HL-60 (cell line): ENCODE measurements around the gene SWSAP1.

ENCODE experiments used
- DNase-seq, 2 experiments: peaks; one replicate each; pipeline ENCODE4 v3.0.0-alpha.2; 2010 to 2020; ENCODE audit warnings: low read depth in 1 of 2, low spot score in 1 of 2
- H3K27ac ChIP-seq: fragments of 250-450 bp; sonication (Bioruptor Pico); replicated peaks from 2 replicates; pipeline ENCODE4 v1.5.1; 2020; ENCODE audit warnings: mild to moderate bottlenecking, moderate library complexity
- H3K27me3 ChIP-seq: fragments of 250-450 bp; sonication (Bioruptor Pico); 2 replicates; pipeline ENCODE4 v1.5.1; 2021; ENCODE audit warnings: mild to moderate bottlenecking, moderate library complexity; ENCODE audit not compliant: insufficient read depth, poor library complexity, severe bottlenecking
- H3K4me3 ChIP-seq: replicated peaks from 2 replicates; pipeline ENCODE4 v1.5.1; 2011; ENCODE audit warnings: mild to moderate bottlenecking, control low read depth, low read length; ENCODE audit not compliant: insufficient read depth
- CTCF ChIP-seq: IDR thresholded peaks from one replicate; pipeline ENCODE4 v1.5.1; 2011; ENCODE audit warnings: low read length, control low read depth, inconsistent platforms; ENCODE audit not compliant: insufficient read depth
- GABPA ChIP-seq: IDR thresholded peaks from 2 replicates; pipeline ENCODE4 v1.6.1; 2012; ENCODE audit warnings: low read depth
- POLR2AphosphoS5 ChIP-seq: IDR thresholded peaks from 2 replicates; pipeline ENCODE4 v1.6.1; 2012; ENCODE audit warnings: low read depth
- REST ChIP-seq: IDR thresholded peaks from 2 replicates; pipeline ENCODE4 v1.6.1; 2012; ENCODE audit warnings: low read depth; ENCODE audit not compliant: insufficient replicate concordance
- SPI1 ChIP-seq: IDR thresholded peaks from 2 replicates; pipeline ENCODE4 v1.6.1; 2012; ENCODE audit warnings: low read depth, mild to moderate bottlenecking, borderline replicate concordance

SWSAP1 gene

GRCh38 chr19:11375143-11375948, 880 bp downstream of the SWSAP1 start:
- H3K27ac ChIP-seq = peak overlapping the region; percentile 95
- TF ChIP-seq REST (peak; percentile 44), GABPA (no peak), POLR2AphosphoS5 (no peak), SPI1 (no peak), CTCF (no peak)
- peak overlapping the region; percentile 68 for H3K4me3 ChIP-seq
- H3K27me3 ChIP-seq = no peaks in the 10 kb centered on the region
- DNase-seq = peak; percentile 54 to 87

- H3K27me3 ChIP-seq = no peaks in the 10 kb centered on the region
- DNase-seq = peak; percentile 50 to 74
- H3K27ac ChIP-seq = peak overlapping the region; percentile 95
- H3K4me3 ChIP-seq = no peak overlapping the region
- TF ChIP-seq REST = no peak
- TF ChIP-seq CTCF = no peak
- TF ChIP-seq SPI1 = peak; percentile 48; the same call in 1 of the 2 replicates
- TF ChIP-seq GABPA = no peak
- TF ChIP-seq POLR2AphosphoS5 = no peak
These were observed 2.8 kb downstream of the SWSAP1 start for GRCh38 chr19:11377237-11377636.

GRCh38 chr19:11377756-11378155, 3.3 kb downstream of the SWSAP1 start:
- TF ChIP-seq REST (no peak), GABPA (no peak), POLR2AphosphoS5 (no peak), CTCF (no peak), SPI1 (no peak)

More at GRCh38 chr19:11377756-11378155, 3.3 kb downstream of the SWSAP1 start:
- Histone ChIP-seq H3K27me3 (no peaks in the 10 kb centered on the region), H3K27ac (0 out of 2 replicates have a peak overlapping the region, but pooled peaks have one; percentile 95), H3K4me3 (no peak overlapping the region)
- DNase-seq = no peak
